CD14-positive monocyte (primary cell): ENCODE measurements around the gene MAP2K5. TPM values are rescaled to one million over a fixed set of nuclear protein-coding genes. Genes with fewer than 3 reads are reported as not detected.

Experiments
- DNase-seq, 3 donors: peaks; one replicate each; pipeline ENCODE4 v3.0.0-alpha.2; 2011 to 2022
- H2AFZ ChIP-seq: 2 replicates; pipeline ENCODE4 v1.6.0; 2012; ENCODE audit warnings: mild to moderate bottlenecking, low read depth, low read length, inconsistent platforms; ENCODE audit not compliant: insufficient read depth, poor library complexity, severe bottlenecking
- H3K27ac ChIP-seq, 2 donors: 1 replicate in 1 of 2; 2 replicates in 1 of 2; pipeline ENCODE4 v1.5.1; 2012 to 2013; ENCODE audit warnings: low read length in 2 of 2, control low read depth in 1 of 2, inconsistent platforms in 1 of 2, low read depth in 1 of 2, mild to moderate bottlenecking in 1 of 2
- H3K27me3 ChIP-seq, 2 donors: one replicate each; pipeline versions ENCODE4 v1.6.0 to v1.6.1; 2011 to 2013; ENCODE audit warnings: low read length in 2 of 2; ENCODE audit not compliant: control insufficient read depth in 2 of 2, insufficient read depth in 2 of 2
- H3K36me3 ChIP-seq, 2 donors: replicated peaks in 1 of 2; 1 replicate in 1 of 2; 2 replicates in 1 of 2; pipeline versions ENCODE4 v1.5.1 to v1.6.1; 2012 to 2013; ENCODE audit warnings: low read length in 2 of 2, control low read depth in 1 of 2, inconsistent platforms in 1 of 2, mild to moderate bottlenecking in 1 of 2; ENCODE audit not compliant: insufficient read depth in 2 of 2, control insufficient read depth in 1 of 2
- H3K4me1 ChIP-seq, 2 donors: 1 replicate in 1 of 2; 2 replicates in 1 of 2; pipeline versions ENCODE4 v1.5.1 to v1.6.1; 2012 to 2013; ENCODE audit warnings: low read length in 2 of 2, control low read depth in 1 of 2, inconsistent platforms in 1 of 2, mild to moderate bottlenecking in 1 of 2, moderate library complexity in 1 of 2; ENCODE audit not compliant: insufficient read depth in 2 of 2, control insufficient read depth in 1 of 2
- H3K4me2 ChIP-seq: replicated peaks from 2 replicates; pipeline ENCODE3; 2012; ENCODE audit warnings: low read length, moderate library complexity, mild to moderate bottlenecking; ENCODE audit not compliant: poor library complexity, severe bottlenecking; ENCODE audit errors: extremely low read depth
- H3K4me3 ChIP-seq, 3 experiments: fragments of 200-600 bp in 1 of 3; sonication (generic) in 1 of 3; replicated peaks in 1 of 3; 1 replicate in 2 of 3; 2 replicates in 1 of 3; pipeline ENCODE4 v1.5.1; 2011 to 2013; ENCODE audit warnings: low read length in 3 of 3, mild to moderate bottlenecking in 3 of 3, control low read depth in 2 of 3, low read depth in 2 of 3, inconsistent platforms in 1 of 3, moderate library complexity in 1 of 3
- H3K79me2 ChIP-seq: 2 replicates; pipeline ENCODE4 v1.6.0; 2012; ENCODE audit warnings: mild to moderate bottlenecking, control low read depth, inconsistent platforms, low read length, moderate library complexity; ENCODE audit not compliant: insufficient read depth
- H3K9ac ChIP-seq: 2 replicates; pipeline ENCODE4 v1.6.0; 2017; ENCODE audit warnings: low read length, mild to moderate bottlenecking; ENCODE audit not compliant: insufficient read depth, poor library complexity, severe bottlenecking
- H3K9me3 ChIP-seq, 2 donors: replicated peaks in 1 of 2; 1 replicate in 1 of 2; 2 replicates in 1 of 2; pipeline versions ENCODE4 v1.5.1 to v1.6.1; 2012 to 2013; ENCODE audit warnings: low read length in 2 of 2, control low read depth in 1 of 2; ENCODE audit not compliant: control insufficient read depth in 1 of 2, insufficient read depth in 1 of 2
- H4K20me1 ChIP-seq: 2 replicates; pipeline ENCODE4 v1.6.0; 2012; ENCODE audit warnings: mild to moderate bottlenecking, low read length, control low read depth, moderate library complexity; ENCODE audit not compliant: insufficient read depth
- H3K27ac Mint-ChIP-seq, 7 donors: one replicate each; pipeline ENCODE4 v1.8.0; 2020; ENCODE audit warnings: mild to moderate bottlenecking in 7 of 7, mixed read lengths in 7 of 7, moderate library complexity in 6 of 7, inconsistent platforms in 2 of 7
- H3K27me3 Mint-ChIP-seq, 3 donors: one replicate each; pipeline ENCODE4 v1.8.0; 2021 to 2022; ENCODE audit warnings: low read depth in 3 of 3, mild to moderate bottlenecking in 3 of 3, mixed read lengths in 3 of 3, moderate library complexity in 3 of 3, inconsistent platforms in 1 of 3
- H3K36me3 Mint-ChIP-seq, 2 donors: one replicate each; pipeline ENCODE4 v1.8.0; 2020; ENCODE audit warnings: mixed read lengths in 2 of 2, inconsistent platforms in 1 of 2, mild to moderate bottlenecking in 1 of 2
- H3K4me1 Mint-ChIP-seq: one replicate; pipeline ENCODE4 v1.8.0; 2020; ENCODE audit warnings: mild to moderate bottlenecking, mixed read lengths
- H3K4me3 Mint-ChIP-seq, 2 donors: one replicate each; pipeline ENCODE4 v1.8.0; 2020; ENCODE audit warnings: mild to moderate bottlenecking in 2 of 2, mixed read lengths in 2 of 2, moderate library complexity in 1 of 2
- H3K9me3 Mint-ChIP-seq, 7 donors: one replicate each; pipeline ENCODE4 v1.8.0; 2020 to 2022; ENCODE audit warnings: mixed read lengths in 7 of 7, mild to moderate bottlenecking in 6 of 7, moderate library complexity in 6 of 7, inconsistent platforms in 2 of 7
- CTCF ChIP-seq: fragments of 200-600 bp; IDR thresholded peaks from one replicate; pipeline ENCODE4 v1.8.0; 2022; ENCODE audit warnings: antibody characterized with exemption, mild to moderate bottlenecking
- WGBS: methylation state at CpG from one replicate; pipeline ENCODE4 v1.1.5; 2013; ENCODE audit warnings: missing lambda C conversion rate; ENCODE audit not compliant: insufficient coverage; 5-methylcytosine and 5-hydroxymethylcytosine counted together
- intact Hi-C, 2 donors: fragments of 100-400 bp; cut with micrococcal nuclease; formaldehyde crosslinking; loops; one replicate each; pipeline versions ENCODE4 v1.15.0 to v1.15.1; 2023
- polyA plus RNA-seq, 3 donors: library from polyadenylated mRNA; depleted of rRNA in 1 of 3; unstranded in 2 of 3; stranded (reverse) in 1 of 3; fragments of 300-500 nt in 2 of 3; fragments of >200 nt in 1 of 3; fragmentation: Illumina TruSeq in 2 of 3; gene quantifications; 1 replicate in 2 of 3; 2 replicates in 1 of 3; pipeline ENCODE4 v1.2.3, GENCODE V29; 2012 to 2021

The MAP2K5 gene
- polyA plus RNA-seq, 3 donors = 10.2 to 11.3 (median 10.6) TPM

GRCh38 chr15:67808821-67809220 lies 266.3 kb downstream of the MAP2K5 start:
- H3K4me3 Mint-ChIP-seq = no peak overlapping the region
- H3K9me3 ChIP-seq = no peaks in the 10 kb centered on the region
- no peaks in the 10 kb centered on the region for H3K79me2 ChIP-seq
- H3K4me3 ChIP-seq = no peak overlapping the region
- no peaks in the 10 kb centered on the region for H3K36me3 ChIP-seq
- 92% methylated on average over 6 of the region's 7 CpGs for WGBS
- peaks cover 0 to 2% (median 0%) of the 10 kb centered on the region in 7 donors for H3K9me3 Mint-ChIP-seq
- H3K4me1 ChIP-seq = no peaks in the 10 kb centered on the region
- H2AFZ ChIP-seq = no peak overlapping the region
- H3K27ac ChIP-seq = no peak overlapping the region
- intact Hi-C loops = no loop called here
- DNase-seq = no peak
- no peaks in the 10 kb centered on the region for H3K4me1 Mint-ChIP-seq
- H4K20me1 ChIP-seq = no peaks in the 10 kb centered on the region
- no peak overlapping the region for H3K4me2 ChIP-seq
- no peaks in the 10 kb centered on the region for H3K27me3 ChIP-seq
- H3K27ac Mint-ChIP-seq = no peak overlapping the region
- no peak overlapping the region for H3K9ac ChIP-seq
- H3K27me3 Mint-ChIP-seq = peaks cover 2 to 6% (median 5%) of the 10 kb centered on the region in 3 donors
- peaks cover 13 to 17% of the 10 kb centered on the region in 2 donors for H3K36me3 Mint-ChIP-seq
- TF ChIP-seq CTCF = no peak

- H3K4me3 ChIP-seq = no peak overlapping the region
- H2AFZ ChIP-seq = no peak overlapping the region
- H3K4me3 Mint-ChIP-seq = no peak overlapping the region
- no peaks in the 10 kb centered on the region for H3K4me1 Mint-ChIP-seq
- TF ChIP-seq CTCF = no peak
- H3K9me3 Mint-ChIP-seq = peaks cover 0 to 2% (median 0%) of the 10 kb centered on the region in 7 donors
- H3K27me3 Mint-ChIP-seq = peaks cover 2 to 6% (median 5%) of the 10 kb centered on the region in 3 donors
- no peaks in the 10 kb centered on the region for H3K9me3 ChIP-seq
- no peaks in the 10 kb centered on the region for H3K27me3 ChIP-seq
- H3K36me3 Mint-ChIP-seq = peaks cover 13 to 17% of the 10 kb centered on the region in 2 donors
- H3K36me3 ChIP-seq = no peaks in the 10 kb centered on the region
- DNase-seq = no peak
- 91% methylated on average over 5 of the region's 5 CpGs for WGBS
- H3K79me2 ChIP-seq = no peaks in the 10 kb centered on the region
- no peaks in the 10 kb centered on the region for H3K4me1 ChIP-seq
- H3K9ac ChIP-seq = no peak overlapping the region
- no peak overlapping the region for H3K27ac Mint-ChIP-seq
- intact Hi-C loops = no loop called here
- H4K20me1 ChIP-seq = no peaks in the 10 kb centered on the region
- H3K27ac ChIP-seq = no peak overlapping the region
- H3K4me2 ChIP-seq = no peak overlapping the region
Measured at GRCh38 chr15:67809441-67809840, 266.9 kb downstream of the MAP2K5 start.
